GM12892 (cell line): ENCODE results near the gene CDK18.

Experiments used
- DNase-seq: peaks from one replicate; pipeline ENCODE4 v3.0.0; 2011; ENCODE audit not compliant: insufficient read length
- FAIRE-seq: peaks from 2 replicates; lab custom pipeline; 2011; peaks lifted over from hg19 to GRCh38; lab: Jason Lieb, UNC
- POLR2A ChIP-seq: IDR thresholded peaks from 2 replicates; pipeline ENCODE4 v1.6.1; 2011; ENCODE audit warnings: low read depth, low read length, control low read depth
- POLR2AphosphoS5 ChIP-seq: IDR thresholded peaks from 2 replicates; pipeline ENCODE4 v1.6.1; 2011; ENCODE audit warnings: low read depth, low read length, control low read depth
- TAF1 ChIP-seq: IDR thresholded peaks from 2 replicates; pipeline ENCODE4 v1.6.1; 2011; ENCODE audit warnings: low read depth, mild to moderate bottlenecking, control low read depth, low read length, borderline replicate concordance

CDK18 gene

DNA sequence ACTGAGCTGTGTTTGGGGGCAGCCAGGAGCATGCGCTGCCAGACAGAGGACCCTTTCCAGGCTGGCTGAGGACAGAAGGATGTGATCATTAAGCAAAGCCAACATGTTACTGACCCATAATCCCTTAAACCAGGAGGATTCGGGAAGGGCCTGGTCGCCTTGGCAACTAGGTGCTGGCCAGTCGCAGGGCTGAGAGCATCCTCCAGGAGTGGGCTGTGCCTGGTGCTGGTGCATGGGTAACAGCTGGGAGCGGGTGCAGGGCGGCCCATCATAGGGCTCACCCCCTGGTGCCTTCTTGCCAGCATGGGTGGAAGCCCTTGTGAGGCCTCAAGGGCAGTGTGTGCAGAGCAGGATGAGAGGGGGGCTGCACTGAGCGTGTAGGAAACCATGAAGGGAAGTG, 17.2 kb downstream of the CDK18 start:
- no peak for FAIRE-seq

DNA sequence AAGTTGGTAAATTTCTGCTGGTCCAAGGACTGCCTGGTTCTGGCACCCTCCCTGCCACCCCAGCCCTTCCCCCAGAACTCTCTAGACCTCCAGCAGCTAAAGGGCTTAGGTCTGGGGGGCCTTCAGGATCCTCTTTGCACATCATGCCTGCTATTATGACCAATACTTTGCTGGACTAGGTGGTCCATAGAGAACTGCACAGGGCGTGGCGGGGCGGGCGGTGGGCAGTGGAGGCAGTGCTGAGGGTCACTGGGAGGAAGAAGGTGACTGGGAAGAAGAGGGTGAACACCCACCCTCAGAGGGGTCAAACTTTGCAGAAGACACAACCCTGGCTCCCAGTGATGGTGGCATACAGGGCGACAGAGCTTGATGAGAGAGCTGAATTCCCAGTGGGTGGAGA, 18.2 kb downstream of the CDK18 start:
- FAIRE-seq (no peak), DNase-seq (no peak)
- TF ChIP-seq TAF1 (no peak), POLR2AphosphoS5 (no peak), POLR2A (no peak)

More for the DNA sequence above, 17.2 kb downstream of the CDK18 start:
- no peak for DNase-seq
- no peak for TF ChIP-seq TAF1
- no peak for TF ChIP-seq POLR2A
- TF ChIP-seq POLR2AphosphoS5, result no peak

DNA sequence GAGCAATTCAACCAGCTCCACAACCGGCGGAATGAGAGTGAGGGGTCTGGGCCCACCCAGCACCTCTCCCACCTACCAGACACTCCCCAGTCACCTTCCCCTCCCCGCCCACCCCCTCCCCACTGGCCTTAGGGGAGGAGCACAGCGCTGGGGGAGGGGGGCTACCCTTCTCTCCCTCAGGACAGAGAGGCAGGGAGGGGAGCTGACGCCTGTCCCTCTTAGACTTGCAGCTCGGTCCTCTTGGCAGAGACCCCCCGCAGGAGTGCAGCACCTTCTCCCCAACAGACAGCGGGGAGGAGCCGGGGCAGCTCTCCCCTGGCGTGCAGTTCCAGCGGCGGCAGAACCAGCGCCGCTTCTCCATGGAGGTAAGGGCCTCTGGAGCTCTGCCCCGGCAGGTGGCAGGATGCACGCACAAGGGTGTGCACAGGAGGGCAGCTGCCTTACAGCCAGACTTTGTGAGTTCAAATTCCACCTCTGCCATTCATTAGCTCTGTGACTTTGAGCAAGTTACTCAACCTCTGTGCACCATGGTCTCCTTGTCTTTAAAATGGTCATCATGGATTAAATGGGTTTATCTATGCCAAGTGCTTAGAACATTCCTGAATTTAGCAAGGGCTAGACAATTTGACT, 18.9 kb downstream of the CDK18 start:
- FAIRE-seq (no peak), DNase-seq (no peak)
- TF ChIP-seq POLR2AphosphoS5 (no peak), POLR2A (no peak)

DNA sequence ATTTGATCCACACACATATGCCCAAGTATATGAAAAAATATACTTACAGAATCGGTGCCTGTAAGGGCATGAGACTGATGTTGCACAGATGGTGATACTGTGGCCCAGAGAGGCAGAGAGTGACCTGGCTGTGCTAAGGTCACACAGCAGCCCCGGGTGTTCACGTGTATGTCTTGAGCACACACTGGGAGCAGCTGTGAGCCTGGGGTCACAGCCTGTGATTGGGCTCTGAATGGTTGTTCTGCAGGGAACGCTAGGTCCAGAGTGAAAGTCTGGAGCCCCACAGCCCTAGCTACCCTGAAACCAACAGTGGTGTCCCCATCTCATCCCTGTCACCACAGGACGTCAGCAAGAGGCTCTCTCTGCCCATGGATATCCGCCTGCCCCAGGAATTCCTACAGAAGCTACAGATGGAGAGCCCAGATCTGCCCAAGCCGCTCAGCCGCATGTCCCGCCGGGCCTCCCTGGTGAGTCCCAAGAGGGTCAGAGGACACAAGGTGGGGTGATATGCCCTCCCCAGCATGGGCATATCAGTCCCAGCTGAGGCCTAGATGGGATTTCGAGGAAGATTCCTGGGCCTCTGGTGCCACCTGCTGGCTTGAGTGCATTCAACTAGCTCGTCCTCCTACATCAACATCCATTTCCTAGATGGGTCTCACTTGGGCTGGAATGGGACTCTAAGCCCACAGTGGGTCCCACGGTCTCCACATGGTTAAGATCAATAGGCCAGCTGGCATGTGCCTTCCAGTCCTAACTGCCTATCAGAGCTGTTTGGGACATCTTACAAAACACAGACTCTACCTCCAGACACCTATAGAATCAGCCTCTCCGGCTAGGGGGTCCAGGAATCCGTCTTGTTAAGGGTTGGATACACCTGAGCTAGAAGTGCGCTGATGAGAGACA, 19.7 kb downstream of the CDK18 start:
- DNase-seq (peak; percentile 68), FAIRE-seq (peak; percentile 83)
- TF ChIP-seq POLR2A (no peak), TAF1 (no peak), POLR2AphosphoS5 (no peak)

DNA sequence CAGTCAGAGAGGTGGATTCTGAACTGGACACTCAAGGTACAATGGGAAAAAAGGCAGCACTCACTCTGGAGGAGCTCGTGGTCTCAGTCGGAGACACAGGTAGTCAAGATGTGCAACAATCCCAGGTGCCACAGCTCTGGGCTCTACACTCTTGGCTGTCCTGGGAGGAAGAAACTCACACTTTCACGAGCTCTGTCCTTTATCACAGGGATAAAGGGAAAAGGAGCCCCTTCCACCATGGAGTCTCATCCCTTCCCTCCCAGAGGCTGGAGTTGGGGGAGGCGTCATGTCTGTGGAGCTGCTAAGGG, 20.3 kb downstream of the CDK18 start:
- TF ChIP-seq TAF1 (no peak), POLR2A (no peak), POLR2AphosphoS5 (no peak)
- DNase-seq, result no peak
- FAIRE-seq, result no peak

DNA sequence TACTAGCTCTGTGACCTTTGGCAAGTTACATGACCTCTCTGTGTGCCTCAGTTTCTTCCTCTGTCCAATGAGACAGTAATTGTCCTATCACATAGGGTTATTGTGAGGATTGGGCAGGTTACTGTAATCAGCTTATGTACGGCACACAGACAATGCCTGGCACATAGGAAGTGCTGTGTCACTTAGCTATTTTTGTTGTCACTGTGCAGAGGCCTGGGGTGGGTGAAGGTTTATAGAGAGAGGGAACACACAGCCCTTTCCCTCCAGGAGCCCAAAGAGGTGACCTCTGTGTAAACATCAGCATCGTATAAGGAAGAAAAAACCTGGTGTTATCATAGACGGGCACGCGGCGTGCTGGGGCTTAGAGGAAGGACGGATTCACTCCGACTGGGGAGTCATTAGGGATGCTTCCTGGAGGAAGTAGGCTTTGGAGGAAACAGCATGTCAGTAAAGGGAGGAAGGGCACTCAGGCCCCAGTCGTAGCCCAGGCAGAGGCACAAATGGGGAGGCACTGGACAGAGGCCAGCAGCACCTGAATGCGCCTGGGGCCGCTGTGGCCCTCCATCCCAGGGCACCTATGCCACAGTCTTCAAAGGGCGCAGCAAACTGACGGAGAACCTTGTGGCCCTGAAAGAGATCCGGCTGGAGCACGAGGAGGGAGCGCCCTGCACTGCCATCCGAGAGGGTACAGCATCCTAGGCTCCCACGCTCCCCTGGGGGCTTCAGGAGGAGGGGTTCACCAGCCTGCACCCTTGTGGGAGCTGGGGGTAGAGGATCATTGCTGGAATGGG, 21.2 kb downstream of the CDK18 start:
- TF ChIP-seq POLR2AphosphoS5 (no peak), TAF1 (no peak), POLR2A (no peak)
- FAIRE-seq (no peak), DNase-seq (no peak)

DNA sequence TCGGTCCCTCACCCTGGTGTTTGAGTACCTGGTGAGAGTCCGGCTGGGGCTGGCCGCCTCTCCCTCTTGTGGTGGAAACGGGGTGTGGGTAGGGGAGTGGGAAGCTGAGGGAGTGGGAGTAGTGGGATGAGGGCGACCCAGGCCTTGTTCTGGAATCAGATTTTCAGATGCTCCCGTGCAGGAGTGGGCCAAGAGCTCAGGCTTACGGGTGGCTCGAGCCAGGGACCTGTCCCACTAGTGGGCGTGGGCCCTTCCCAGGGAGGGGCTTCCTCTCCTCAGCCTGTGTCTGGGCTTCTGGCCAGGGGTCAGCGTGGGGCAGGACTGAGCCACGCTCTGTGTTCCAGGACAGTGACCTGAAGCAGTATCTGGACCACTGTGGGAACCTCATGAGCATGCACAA, 22.0 kb downstream of the CDK18 start:
- TF ChIP-seq POLR2AphosphoS5 (no peak), TAF1 (no peak), POLR2A (no peak)
- DNase-seq (no peak), FAIRE-seq (no peak)

DNA sequence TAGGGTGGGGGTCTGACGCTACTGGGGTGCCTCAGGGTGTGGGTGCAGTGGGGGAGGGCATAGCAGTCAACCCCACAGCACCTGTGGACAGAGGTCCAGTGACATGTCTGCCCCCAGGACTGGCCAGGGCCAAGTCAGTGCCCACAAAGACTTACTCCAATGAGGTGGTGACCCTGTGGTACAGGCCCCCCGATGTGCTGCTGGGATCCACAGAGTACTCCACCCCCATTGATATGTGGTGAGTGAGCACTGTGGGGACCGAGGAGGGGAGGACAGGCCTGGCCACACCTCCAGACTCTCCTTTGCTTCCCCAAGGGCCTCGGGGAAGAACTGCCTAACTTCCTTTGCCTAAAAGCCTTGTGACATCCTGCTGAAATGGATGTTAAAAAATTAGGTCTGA, 23.5 kb downstream of the CDK18 start:
- DNase-seq (no peak), FAIRE-seq (no peak)
- TF ChIP-seq TAF1, result no peak
- no peak for TF ChIP-seq POLR2AphosphoS5
- TF ChIP-seq POLR2A, result no peak

DNA sequence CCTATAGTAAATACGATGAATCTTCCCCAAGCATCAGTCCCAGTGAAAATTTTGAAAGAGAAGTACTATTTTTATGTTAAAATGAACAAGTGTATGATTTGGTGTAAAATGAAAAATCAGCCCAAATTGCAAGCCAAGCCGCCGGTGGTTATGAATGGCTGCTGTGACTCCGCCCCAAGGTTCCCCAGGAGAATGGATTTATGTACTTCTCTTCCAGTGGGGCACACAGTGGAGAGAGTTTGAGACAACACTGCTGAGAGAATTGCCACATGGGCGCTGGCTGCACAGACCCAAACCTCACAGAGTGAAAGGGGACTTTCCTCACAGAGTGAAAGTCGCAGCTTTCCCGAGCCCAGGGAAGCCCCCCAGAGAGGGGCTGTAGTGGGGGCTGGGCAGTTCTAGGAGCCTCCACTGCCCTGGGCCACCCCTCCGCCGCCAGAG, 24.0 kb downstream of the CDK18 start:
- DNase-seq, result no peak
- no peak for TF ChIP-seq TAF1
- TF ChIP-seq POLR2A, result no peak
- FAIRE-seq, result no peak

DNA sequence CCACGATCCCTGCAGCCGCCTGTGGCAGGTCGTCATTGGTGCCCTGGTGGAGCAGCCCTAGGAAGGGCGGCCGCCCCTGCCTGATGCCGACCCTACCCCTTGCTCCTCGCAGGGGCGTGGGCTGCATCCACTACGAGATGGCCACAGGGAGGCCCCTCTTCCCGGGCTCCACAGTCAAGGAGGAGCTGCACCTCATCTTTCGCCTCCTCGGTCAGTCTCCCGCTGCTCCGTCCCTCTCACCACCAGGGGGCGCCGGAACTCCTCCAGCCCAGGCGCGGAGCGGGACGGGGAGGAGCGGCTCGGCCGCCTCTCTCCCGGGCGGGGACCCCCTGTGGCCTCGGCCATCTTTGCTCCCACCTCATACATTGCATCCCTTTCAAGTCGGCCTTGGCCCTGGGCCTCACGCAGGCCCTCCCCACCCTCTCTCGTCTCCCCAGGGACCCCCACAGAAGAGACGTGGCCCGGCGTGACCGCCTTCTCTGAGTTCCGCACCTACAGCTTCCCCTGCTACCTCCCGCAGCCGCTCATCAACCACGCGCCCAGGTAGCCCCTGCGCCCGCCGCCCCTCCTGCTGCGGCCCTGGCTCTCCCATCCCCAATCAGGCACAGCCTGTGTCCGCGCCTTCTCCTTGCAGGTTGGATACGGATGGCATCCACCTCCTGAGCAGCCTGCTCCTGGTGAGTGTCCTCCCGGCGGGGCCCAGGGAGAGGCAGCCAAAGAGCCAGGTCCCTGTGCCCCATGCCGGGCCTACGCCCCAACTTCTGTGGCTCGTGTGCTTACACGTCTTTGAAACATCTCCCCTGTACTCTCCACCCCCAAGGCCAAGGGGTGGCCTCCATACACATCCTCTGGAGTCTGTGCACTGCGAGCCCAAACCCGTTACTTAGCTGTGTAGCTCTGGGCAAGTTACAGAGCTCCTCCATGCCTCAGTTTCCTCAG, 24.7 kb downstream of the CDK18 start:
- peak; percentile 87 for FAIRE-seq
- TF ChIP-seq POLR2AphosphoS5 (no peak), TAF1 (no peak), POLR2A (no peak)
- peak; percentile 94 for DNase-seq

DNA sequence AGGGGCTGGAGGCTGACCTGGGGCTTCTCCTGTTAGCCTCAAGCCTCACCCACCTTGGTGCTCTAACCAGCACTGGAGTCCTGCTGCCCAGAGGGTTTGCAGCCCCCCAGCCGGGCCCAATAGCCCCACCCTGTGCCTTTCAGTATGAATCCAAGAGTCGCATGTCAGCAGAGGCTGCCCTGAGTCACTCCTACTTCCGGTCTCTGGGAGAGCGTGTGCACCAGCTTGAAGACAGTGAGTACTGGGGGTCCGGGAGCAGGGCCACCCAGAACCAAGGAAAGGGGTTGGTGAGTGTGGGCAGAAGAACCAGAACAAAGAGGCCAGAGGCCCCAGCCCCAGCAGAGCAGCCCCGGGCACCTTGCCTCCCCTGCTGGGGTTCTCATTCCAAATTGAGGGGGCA, 25.6 kb downstream of the CDK18 start:
- no peak for TF ChIP-seq POLR2A
- no peak for DNase-seq
- FAIRE-seq, result no peak
